Tibial nerve (tissue), 4 donors: ENCODE results near the gene B3GNT9. TPM values are rescaled to one million over a fixed set of nuclear protein-coding genes. Genes with fewer than 3 reads are reported as not detected.
"Not testable (repeated sequence)": the region's sequence is repeated elsewhere in the genome, so short reads cannot be mapped to it uniquely, and the experiment has no call there.

Experiments
- DNase-seq, 2 donors: peaks; one replicate each; pipeline ENCODE4 v3.0.0-alpha.2; 2019; ENCODE audit warnings: low spot score in 2 of 2
- H3K27ac ChIP-seq, 4 donors: fragments of 200-600 bp; sonication (generic) in 3 of 4; one replicate each; pipeline ENCODE4 v1.5.1; 2017 to 2019; ENCODE audit warnings: mild to moderate bottlenecking in 1 of 4
- H3K27me3 ChIP-seq, 2 donors: fragments of 200-600 bp; sonication (generic) in 1 of 2; one replicate each; pipeline versions ENCODE4 v1.5.1 to v1.6.0; 2017 to 2019
- H3K36me3 ChIP-seq, 3 donors: fragments of 200-600 bp; sonication (generic); one replicate each; pipeline ENCODE4 v1.5.1; 2018 to 2019
- H3K4me1 ChIP-seq, 4 donors: fragments of 200-600 bp; sonication (generic) in 3 of 4; one replicate each; pipeline ENCODE4 v1.5.1; 2017 to 2019
- H3K4me3 ChIP-seq, 4 donors: fragments of 200-600 bp; sonication (generic) in 3 of 4; one replicate each; pipeline ENCODE4 v1.5.1; 2017 to 2019; ENCODE audit warnings: mild to moderate bottlenecking in 1 of 4, moderate library complexity in 1 of 4
- H3K9me3 ChIP-seq, 4 donors: fragments of 200-600 bp; sonication (generic) in 3 of 4; one replicate each; pipeline ENCODE4 v1.5.1; 2017 to 2019
- CTCF ChIP-seq, 5 experiments: fragments of 200-600 bp in 3 of 5; fragments of 450-650 bp in 2 of 5; sonication (generic) in 3 of 5; IDR thresholded peaks; one replicate each; pipeline ENCODE4 v1.5.1; 2016 to 2019; ENCODE audit warnings: antibody characterized with exemption in 5 of 5, mild to moderate bottlenecking in 3 of 5, moderate library complexity in 2 of 5
- EP300 ChIP-seq, 2 donors: sonication (generic); formaldehyde crosslinking; IDR thresholded peaks; one replicate each; pipeline ENCODE4 v1.6.1; 2017; ENCODE audit warnings: antibody characterized with exemption in 2 of 2, mild to moderate bottlenecking in 1 of 2
- POLR2A ChIP-seq, 2 donors: fragments of 450-650 bp; IDR thresholded peaks; one replicate each; pipeline ENCODE4 v1.6.1; 2017; ENCODE audit warnings: antibody characterized with exemption in 2 of 2, mild to moderate bottlenecking in 2 of 2, moderate library complexity in 2 of 2
- WGBS, 2 donors: methylation state at CpG; one replicate each; pipeline ENCODE4 v1.1.5; 2018; 5-methylcytosine and 5-hydroxymethylcytosine counted together
- total RNA-seq, 4 donors: library from RNA; depleted of rRNA; stranded (reverse); fragments of >200 nt; gene quantifications; one replicate each; pipeline ENCODE4 v1.1.0, GENCODE V29; 2016

Gene B3GNT9
- total RNA-seq, 4 donors from 2014 or later, result 9.3 to 23.1 (median 18.4) TPM

GRCh38 chr16:67141391-67141790 lies 9.4 kb downstream of the B3GNT9 start:
- Histone ChIP-seq H3K27me3 (no peaks in the 10 kb centered on the region), H3K4me1 (no peaks in the 10 kb centered on the region), H3K4me3 (no peak overlapping the region), H3K9me3 (no peaks in the 10 kb centered on the region), H3K27ac (no peak overlapping the region), H3K36me3 (peaks cover 6 to 100% (median 29%) of the 10 kb centered on the region in 3 donors)
- 89 to 100% methylated on average over 9 to 10 of the region's 13 CpGs for WGBS, 2 donors
- TF ChIP-seq CTCF (IDR thresholded peaks at IDR 0.05) (no peak), EP300 (IDR thresholded peaks at IDR 0.05) (no peak), POLR2A (IDR thresholded peaks at IDR 0.05) (no peak)
- no peak for DNase-seq

- Histone ChIP-seq H3K4me3 (no peak overlapping the region), H3K4me1 (no peaks in the 10 kb centered on the region), H3K27me3 (no peaks in the 10 kb centered on the region), H3K27ac (no peak overlapping the region), H3K9me3 (no peaks in the 10 kb centered on the region), H3K36me3 (peaks cover 6 to 100% (median 16%) of the 10 kb centered on the region in 3 donors)
- no peak for TF ChIP-seq CTCF (IDR thresholded peaks at IDR 0.05)
- no peak for TF ChIP-seq POLR2A (IDR thresholded peaks at IDR 0.05)
- no peak for TF ChIP-seq EP300 (IDR thresholded peaks at IDR 0.05)
- WGBS, 2 donors, result 51 to 64% methylated on average over 3 of the region's 3 CpGs
- DNase-seq, result no peak
Measured at GRCh38 chr16:67137605-67138004, 13.2 kb downstream of the B3GNT9 start.

- no peak for DNase-seq
Measured at GRCh38 chr16:67129422-67129821, 21.4 kb downstream of the B3GNT9 start.

GRCh38 chr16:67128887-67129286 lies 21.9 kb downstream of the B3GNT9 start:
- H3K27me3 ChIP-seq, result no peaks in the 10 kb centered on the region
- no peak overlapping the region for H3K27ac ChIP-seq
- H3K4me3 ChIP-seq, result no peak overlapping the region
- 92 to 93% methylated on average over 3 of the region's 3 CpGs for WGBS, 2 donors
- no peaks in the 10 kb centered on the region for H3K4me1 ChIP-seq
- H3K36me3 ChIP-seq, result peaks cover 0 to 93% (median 6%) of the 10 kb centered on the region in 3 donors
- DNase-seq, result no peak
- no peak for TF ChIP-seq POLR2A (IDR thresholded peaks at IDR 0.05)
- no peak for TF ChIP-seq EP300 (IDR thresholded peaks at IDR 0.05)
- no peak for TF ChIP-seq CTCF (IDR thresholded peaks at IDR 0.05)
- no peaks in the 10 kb centered on the region for H3K9me3 ChIP-seq

More at GRCh38 chr16:67129422-67129821, 21.4 kb downstream of the B3GNT9 start:
- no peak overlapping the region for H3K27ac ChIP-seq
- 92 to 95% methylated on average over 3 of the region's 3 CpGs for WGBS, 2 donors
- no peaks in the 10 kb centered on the region for H3K27me3 ChIP-seq
- peaks cover 0 to 93% (median 7%) of the 10 kb centered on the region in 3 donors for H3K36me3 ChIP-seq
- H3K4me1 ChIP-seq, result no peaks in the 10 kb centered on the region
- H3K4me3 ChIP-seq, result no peak overlapping the region
- no peaks in the 10 kb centered on the region for H3K9me3 ChIP-seq
- TF ChIP-seq CTCF (IDR thresholded peaks at IDR 0.05), result no peak
- no peak for TF ChIP-seq EP300 (IDR thresholded peaks at IDR 0.05)
- no peak for TF ChIP-seq POLR2A (IDR thresholded peaks at IDR 0.05)

- H3K9me3 ChIP-seq, result no peaks in the 10 kb centered on the region
- H3K36me3 ChIP-seq, result peaks cover 0 to 91% (median 6%) of the 10 kb centered on the region in 3 donors
- H3K4me3 ChIP-seq, result no peak overlapping the region
- no peak for TF ChIP-seq EP300 (IDR thresholded peaks at IDR 0.05)
- no peak for TF ChIP-seq CTCF (IDR thresholded peaks at IDR 0.05)
- no peak for TF ChIP-seq POLR2A (IDR thresholded peaks at IDR 0.05)
- H3K27me3 ChIP-seq, result no peaks in the 10 kb centered on the region
- no peak overlapping the region for H3K27ac ChIP-seq
- DNase-seq, result no peak
- no peaks in the 10 kb centered on the region for H3K4me1 ChIP-seq
Measured at GRCh38 chr16:67128417-67128816, 22.4 kb downstream of the B3GNT9 start.

- DNase-seq, H3K4me1 ChIP-seq, H3K4me3 ChIP-seq, H3K27me3 ChIP-seq, H3K9me3 ChIP-seq, H3K27ac ChIP-seq: not testable (repeated sequence)
- 94 to 95% methylated on average over 5 of the region's 5 CpGs for WGBS, 2 donors
- peaks cover 0 to 68% (median 9%) of the 10 kb centered on the region in 3 donors for H3K36me3 ChIP-seq
Measured at GRCh38 chr16:67122799-67123198, 28.0 kb downstream of the B3GNT9 start.
